ENCODE results near the gene TMPRSS3. TPM values are rescaled to one million over a fixed set of nuclear protein-coding genes. Genes with fewer than 3 reads are reported as not detected.

Gene TMPRSS3
- total RNA-seq, 1 donor from 2014 or later = not detected

- DNase-seq (ENCODE audit: low read depth) = no peak
Observed at GRCh38 chr21:42352441-42353095, 43.3 kb downstream of the TMPRSS3 start.

GRCh38 chr21:42351626-42352440, 44.0 kb downstream of the TMPRSS3 start:
- no peak for DNase-seq (ENCODE audit: low read depth)

GRCh38 chr21:42350927-42351426, 44.9 kb downstream of the TMPRSS3 start, which contains the start of gene TFF2:
TSS of gene TFF2 (minus strand) at chr21:42350994. CDS start at chr21:42350957, 37 bp downstream.
- no peak for DNase-seq (ENCODE audit: low read depth)

- DNase-seq (ENCODE audit: low read depth) = no peak
Observed at GRCh38 chr21:42350318-42350910, 45.4 kb downstream of the TMPRSS3 start.

- no peak for DNase-seq (ENCODE audit: low read depth)
Observed at GRCh38 chr21:42349420-42350317, 46.2 kb downstream of the TMPRSS3 start.

- no peak for DNase-seq (ENCODE audit: low read depth)
Observed at GRCh38 chr21:42348762-42349161, 47.1 kb downstream of the TMPRSS3 start.

GRCh38 chr21:42347601-42348327, 48.1 kb downstream of the TMPRSS3 start:
- no peak for DNase-seq (ENCODE audit: low read depth)

GRCh38 chr21:42346866-42347600, 48.8 kb downstream of the TMPRSS3 start:
- DNase-seq (ENCODE audit: low read depth) = no peak

- DNase-seq (ENCODE audit: low read depth) = no peak
Observed at GRCh38 chr21:42346441-42346840, 49.4 kb downstream of the TMPRSS3 start.

GRCh38 chr21:42344631-42345030, 51.2 kb downstream of the TMPRSS3 start:
- no peak for DNase-seq (ENCODE audit: low read depth)

GRCh38 chr21:42343963-42344510, 51.8 kb downstream of the TMPRSS3 start:
- no peak for DNase-seq (ENCODE audit: low read depth)

- no peak for DNase-seq (ENCODE audit: low read depth)
Observed at GRCh38 chr21:42343556-42343955, 52.3 kb downstream of the TMPRSS3 start.

GRCh38 chr21:42343101-42343500, 52.8 kb downstream of the TMPRSS3 start:
- DNase-seq (ENCODE audit: low read depth) = no peak

GRCh38 chr21:42341776-42342542, 53.9 kb downstream of the TMPRSS3 start:
- DNase-seq (ENCODE audit: low read depth) = no peak

GRCh38 chr21:42340187-42341050, 55.4 kb downstream of the TMPRSS3 start:
- DNase-seq (ENCODE audit: low read depth) = no peak

- DNase-seq (ENCODE audit: low read depth) = no peak
Observed at GRCh38 chr21:42338729-42339715, 56.8 kb downstream of the TMPRSS3 start.
